HG03521 (cell line): ENCODE measurements around the gene GRM7.
"Not testable (repeated sequence)": the region's sequence is repeated elsewhere in the genome, so short reads cannot be mapped to it uniquely, and the experiment has no call there.

Source experiments
- ATAC-seq: cut with Tn5 transposase; IDR thresholded peaks from one replicate; pipeline ENCODE4 v1.9.1; 2021; ENCODE audit warnings: mild to moderate bottlenecking, moderate library complexity; ENCODE audit not compliant: unreplicated experiment

The GRM7 gene

DNA sequence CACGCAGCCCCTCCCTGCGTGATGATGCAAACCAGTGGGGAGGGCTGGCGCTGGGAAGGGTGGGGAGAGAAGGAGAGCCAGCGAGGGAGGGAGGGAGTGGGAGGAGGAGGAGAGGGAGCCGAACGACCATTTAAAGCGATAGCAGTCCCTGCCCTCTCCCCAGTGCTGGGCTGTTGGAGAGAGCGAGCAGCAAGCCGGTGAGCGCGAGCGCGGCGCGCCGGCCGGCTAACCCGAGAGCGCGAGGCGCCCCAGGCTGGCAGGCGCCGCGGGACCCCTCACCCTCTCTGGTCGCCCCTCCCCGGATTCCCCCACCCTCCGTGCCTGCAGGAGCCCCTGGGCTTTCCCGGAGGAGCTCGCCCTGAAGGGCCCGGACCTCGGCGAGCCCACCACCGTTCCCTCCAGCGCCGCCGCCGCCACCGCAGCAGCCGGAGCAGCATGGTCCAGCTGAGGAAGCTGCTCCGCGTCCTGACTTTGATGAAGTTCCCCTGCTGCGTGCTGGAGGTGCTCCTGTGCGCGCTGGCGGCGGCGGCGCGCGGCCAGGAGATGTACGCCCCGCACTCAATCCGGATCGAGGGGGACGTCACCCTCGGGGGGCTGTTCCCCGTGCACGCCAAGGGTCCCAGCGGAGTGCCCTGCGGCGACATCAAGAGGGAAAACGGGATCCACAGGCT is at the start of gene GRM7:
Gene GRM7, plus strand, starts transcription at position 162 of the 671 bp plus-strand sequence.
- ATAC-seq, result no peak

DNA sequence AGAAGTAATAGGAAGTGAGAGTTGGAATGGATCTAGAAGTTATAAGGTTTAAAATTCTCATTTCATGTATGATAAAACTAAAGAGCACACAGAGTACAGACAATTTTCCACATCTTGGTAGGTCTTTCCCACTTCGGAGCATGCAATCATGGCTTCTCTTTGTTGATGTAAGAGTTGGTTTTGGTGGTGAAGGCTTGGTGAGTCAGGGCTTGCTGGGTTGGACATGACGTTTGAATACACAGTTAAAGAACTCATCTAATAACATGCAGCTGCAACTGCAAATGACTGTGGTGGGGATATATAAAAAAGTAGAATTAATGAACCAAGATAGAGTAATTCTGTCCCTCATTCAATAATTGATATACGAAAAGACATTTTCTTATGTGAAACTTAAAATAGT is 39.5 kb upstream of the GRM7 start:
- no peak for ATAC-seq

DNA sequence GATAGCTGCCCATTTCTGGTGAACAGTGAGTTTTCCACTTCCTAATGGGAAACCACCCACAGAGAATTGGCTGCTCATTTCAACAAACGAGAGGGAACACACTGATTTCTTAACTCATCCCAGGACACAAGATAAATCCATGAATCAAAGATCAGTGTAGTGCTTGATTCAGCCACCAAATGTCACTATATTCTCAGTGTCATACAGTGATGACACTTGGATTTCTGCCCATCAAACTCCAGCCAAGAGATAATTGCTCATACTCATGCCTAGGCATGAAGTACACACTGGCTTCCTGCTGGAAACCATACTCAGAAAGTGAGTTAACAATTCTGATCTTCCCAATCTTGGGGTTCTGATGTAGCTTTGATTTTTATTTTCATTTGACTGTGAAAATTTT is 35.4 kb upstream of the GRM7 start:
- no peak for ATAC-seq

- no peak for ATAC-seq
These were observed 33.5 kb upstream of the GRM7 start for GRCh38 chr3:6827453-6827852.

DNA sequence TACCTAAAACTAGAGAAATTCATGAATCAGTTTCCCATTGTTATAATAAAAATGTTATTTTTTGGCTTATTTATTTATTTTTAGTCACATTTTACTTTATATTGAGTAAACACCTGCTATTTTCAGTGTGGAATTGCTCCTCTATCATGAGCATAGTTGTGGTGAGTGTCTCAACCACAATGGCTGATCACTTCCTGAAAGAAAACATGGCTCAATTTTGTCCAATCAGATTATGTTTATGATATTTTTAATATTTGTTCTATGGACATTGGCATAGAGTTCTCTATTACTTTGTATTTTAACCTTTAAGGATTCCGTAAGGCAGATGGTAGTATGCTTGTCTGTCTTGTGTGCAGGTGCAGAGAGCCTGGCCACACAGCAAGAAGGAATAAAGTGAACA is 16.2 kb upstream of the GRM7 start:
- ATAC-seq, result no peak

DNA sequence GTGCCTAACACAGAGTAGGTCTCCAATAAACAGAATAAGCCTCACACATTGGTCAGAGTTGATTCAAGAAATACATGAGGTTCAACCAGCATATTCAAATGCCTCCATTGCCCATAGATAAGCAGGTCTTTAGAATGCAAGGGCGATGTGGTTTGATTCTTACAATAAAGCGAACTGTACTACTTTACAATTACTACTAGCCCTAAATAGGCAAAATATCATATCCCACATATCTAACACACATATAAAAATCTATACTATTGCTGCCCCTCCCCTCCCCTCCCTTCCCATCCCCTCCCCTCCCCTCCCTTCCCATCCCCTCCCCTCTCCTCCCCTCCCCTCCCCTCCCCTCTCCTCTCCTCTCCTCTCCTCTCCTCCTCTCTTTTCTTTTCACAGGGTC is 6.7 kb upstream of the GRM7 start:
- ATAC-seq, result no peak

- no peak for ATAC-seq
These were observed 3.4 kb upstream of the GRM7 start for GRCh38 chr3:6857510-6857909.

DNA sequence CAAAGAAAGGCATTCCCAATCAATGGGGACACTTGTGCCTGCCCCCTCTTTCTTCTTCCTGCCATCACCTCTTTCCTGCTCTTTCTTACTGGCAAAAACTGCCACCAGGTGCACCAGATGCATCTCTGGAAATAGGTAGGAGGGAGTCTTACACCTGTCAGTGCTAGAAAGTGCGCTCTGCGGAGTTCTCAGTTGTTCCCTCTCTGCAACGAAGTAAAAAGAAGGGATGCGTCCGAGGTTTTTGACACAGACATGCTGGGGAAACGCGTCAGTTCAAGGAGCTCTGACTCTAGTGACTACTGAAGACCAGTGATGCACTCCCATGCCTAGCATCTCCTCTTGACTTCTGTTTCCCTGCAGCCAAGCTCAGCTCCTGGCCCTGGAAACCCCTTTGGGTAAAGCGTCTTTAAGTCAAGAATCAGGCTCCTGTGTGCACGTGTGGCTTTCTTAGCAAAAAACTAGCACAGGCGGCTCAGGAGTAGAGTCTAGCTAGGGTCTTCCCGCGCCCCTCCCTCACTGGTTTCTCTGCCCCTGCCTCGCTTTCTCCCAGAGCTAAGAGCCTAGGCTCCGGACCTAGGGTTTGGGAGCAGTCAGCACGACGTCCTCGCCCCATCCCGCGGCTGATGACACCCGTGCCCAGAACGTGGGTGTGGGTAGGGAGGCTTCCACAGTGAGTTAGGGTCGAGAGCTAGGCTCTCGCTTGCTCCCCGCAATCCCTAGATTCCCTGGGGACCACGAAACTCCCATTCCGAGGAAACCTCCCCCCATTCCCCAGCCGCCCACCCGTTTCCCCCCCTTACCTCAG is 564 bp upstream of the GRM7 start:
- no peak for ATAC-seq

DNA sequence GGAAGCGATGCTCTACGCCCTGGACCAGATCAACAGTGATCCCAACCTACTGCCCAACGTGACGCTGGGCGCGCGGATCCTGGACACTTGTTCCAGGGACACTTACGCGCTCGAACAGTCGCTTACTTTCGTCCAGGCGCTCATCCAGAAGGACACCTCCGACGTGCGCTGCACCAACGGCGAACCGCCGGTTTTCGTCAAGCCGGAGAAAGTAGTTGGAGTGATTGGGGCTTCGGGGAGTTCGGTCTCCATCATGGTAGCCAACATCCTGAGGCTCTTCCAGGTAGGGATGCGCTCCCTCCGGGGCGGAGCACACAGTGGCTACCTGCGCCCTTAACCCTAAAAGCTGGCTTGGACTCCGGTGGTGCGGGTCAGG is 698 bp downstream of the GRM7 start:
- no peak for ATAC-seq

- no peak for ATAC-seq
These were observed 1.3 kb downstream of the GRM7 start for GRCh38 chr3:6862041-6862879.

- no peak for ATAC-seq
These were observed 1.9 kb downstream of the GRM7 start for GRCh38 chr3:6862880-6863195.

- ATAC-seq, result no peak
These were observed 6.4 kb downstream of the GRM7 start for GRCh38 chr3:6867269-6867668.

- no peak for ATAC-seq
These were observed 17.8 kb downstream of the GRM7 start for GRCh38 chr3:6878731-6879130.

- ATAC-seq, result no peak
These were observed 51.3 kb downstream of the GRM7 start for GRCh38 chr3:6912240-6912639.

GRCh38 chr3:6915898-6916297 is 55.0 kb downstream of the GRM7 start:
- no peak for ATAC-seq

GRCh38 chr3:6921066-6921465 is 60.2 kb downstream of the GRM7 start:
- ATAC-seq, result no peak

- ATAC-seq, result no peak
These were observed 61.0 kb downstream of the GRM7 start for GRCh38 chr3:6921876-6922275.

- no peak for ATAC-seq
These were observed 67.1 kb downstream of the GRM7 start for GRCh38 chr3:6928064-6928463.

DNA sequence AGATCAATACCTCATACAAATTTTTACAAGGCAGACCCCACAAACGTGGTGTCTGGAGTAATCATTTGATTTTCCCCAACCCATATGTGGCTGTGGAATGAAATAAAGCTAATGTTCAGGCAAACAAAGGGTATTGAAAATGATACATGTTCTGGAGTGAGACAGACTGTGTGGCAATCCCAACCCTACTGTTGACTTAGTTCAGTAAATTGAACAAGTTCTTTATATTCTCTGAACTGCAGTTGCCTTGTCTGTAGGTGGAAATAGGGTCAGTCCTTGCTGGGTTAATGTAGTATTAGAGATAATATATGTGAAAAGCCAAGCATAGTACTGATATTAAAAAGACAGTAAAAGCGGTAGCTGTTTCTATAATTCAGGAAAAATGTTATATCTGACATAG is 69.0 kb downstream of the GRM7 start:
- no peak for ATAC-seq

DNA sequence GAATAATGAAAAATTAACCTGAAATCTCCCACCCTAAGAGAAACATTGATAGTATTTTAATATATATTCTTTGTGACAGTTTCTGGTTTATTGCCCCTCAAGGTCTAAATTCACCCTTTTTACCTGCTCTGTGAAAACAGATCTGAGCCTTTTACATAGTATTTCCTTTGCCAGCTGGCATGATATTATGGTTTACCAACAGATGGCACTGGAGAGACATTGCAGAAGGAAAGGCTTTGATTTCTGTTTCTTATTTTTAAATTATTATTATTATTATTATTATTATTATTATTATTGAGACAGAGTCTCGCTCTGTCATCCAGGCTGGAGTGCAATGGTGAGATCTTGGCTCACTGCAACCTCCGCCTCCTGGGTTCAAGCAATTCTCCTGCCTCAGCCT is 74.5 kb downstream of the GRM7 start:
- ATAC-seq, result not testable (repeated sequence)

- no peak for ATAC-seq
These were observed 75.1 kb downstream of the GRM7 start for GRCh38 chr3:6935970-6936369.

- no peak for ATAC-seq
These were observed 101.9 kb downstream of the GRM7 start for GRCh38 chr3:6962801-6963200.
